ENCODE measurements around the gene HSPB8.

HSPB8 gene

DNA sequence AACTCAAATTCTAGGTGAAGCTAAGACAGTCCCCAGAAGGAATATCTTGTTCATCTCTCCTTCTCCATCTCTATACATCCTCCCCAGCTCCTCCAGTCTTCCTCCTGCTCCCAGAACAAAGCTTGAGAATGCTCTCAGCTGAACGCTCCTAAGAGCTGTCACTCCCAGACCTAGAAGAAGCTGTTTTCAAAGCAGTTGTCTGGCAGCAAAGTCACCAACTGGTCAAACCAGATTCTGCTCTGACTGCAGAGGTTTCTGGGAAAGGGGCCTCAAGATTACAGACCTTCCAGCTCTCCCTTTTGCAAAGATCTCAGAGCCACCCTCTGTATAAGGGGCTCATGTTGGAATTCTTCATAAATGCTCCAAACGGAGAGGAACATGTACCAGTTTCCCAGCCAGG lies 9.6 kb upstream of the HSPB8 start:
- no peak overlapping the region for H3K4me3 ChIP-seq (ENCODE audit: low read depth, low read length)
- TF ChIP-seq, protein P1, sequence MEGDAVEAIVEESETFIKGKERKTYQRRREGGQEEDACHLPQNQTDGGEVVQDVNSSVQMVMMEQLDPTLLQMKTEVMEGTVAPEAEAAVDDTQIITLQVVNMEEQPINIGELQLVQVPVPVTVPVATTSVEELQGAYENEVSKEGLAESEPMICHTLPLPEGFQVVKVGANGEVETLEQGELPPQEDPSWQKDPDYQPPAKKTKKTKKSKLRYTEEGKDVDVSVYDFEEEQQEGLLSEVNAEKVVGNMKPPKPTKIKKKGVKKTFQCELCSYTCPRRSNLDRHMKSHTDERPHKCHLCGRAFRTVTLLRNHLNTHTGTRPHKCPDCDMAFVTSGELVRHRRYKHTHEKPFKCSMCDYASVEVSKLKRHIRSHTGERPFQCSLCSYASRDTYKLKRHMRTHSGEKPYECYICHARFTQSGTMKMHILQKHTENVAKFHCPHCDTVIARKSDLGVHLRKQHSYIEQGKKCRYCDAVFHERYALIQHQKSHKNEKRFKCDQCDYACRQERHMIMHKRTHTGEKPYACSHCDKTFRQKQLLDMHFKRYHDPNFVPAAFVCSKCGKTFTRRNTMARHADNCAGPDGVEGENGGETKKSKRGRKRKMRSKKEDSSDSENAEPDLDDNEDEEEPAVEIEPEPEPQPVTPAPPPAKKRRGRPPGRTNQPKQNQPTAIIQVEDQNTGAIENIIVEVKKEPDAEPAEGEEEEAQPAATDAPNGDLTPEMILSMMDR (IDR thresholded peaks at IDR 0.05; ENCODE audit: low read depth, low read length) = no peak

DNA sequence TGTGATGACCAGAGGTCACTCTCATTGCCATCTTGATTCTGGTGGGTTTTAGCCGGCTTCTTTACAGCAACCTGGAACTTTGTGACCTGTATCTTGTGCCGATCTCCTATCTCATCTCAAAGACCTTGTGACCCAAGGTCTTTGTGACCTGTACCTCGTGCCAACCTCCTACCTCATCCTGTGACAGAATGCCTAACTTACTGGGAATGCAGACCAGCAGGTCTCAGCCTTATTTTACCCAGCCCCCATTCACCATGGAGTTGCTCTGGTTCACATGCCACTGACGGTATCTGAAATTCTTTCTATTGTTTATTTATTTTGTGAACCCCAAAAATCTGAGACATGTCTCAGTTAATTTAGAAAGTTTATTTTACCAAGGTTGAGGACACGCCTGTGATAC lies 7.4 kb upstream of the HSPB8 start:
- TF ChIP-seq, protein P1 (IDR thresholded peaks at IDR 0.05; ENCODE audit: low read depth, low read length) = no peak
- no peak overlapping the region for H3K4me3 ChIP-seq (ENCODE audit: low read depth, low read length)

DNA sequence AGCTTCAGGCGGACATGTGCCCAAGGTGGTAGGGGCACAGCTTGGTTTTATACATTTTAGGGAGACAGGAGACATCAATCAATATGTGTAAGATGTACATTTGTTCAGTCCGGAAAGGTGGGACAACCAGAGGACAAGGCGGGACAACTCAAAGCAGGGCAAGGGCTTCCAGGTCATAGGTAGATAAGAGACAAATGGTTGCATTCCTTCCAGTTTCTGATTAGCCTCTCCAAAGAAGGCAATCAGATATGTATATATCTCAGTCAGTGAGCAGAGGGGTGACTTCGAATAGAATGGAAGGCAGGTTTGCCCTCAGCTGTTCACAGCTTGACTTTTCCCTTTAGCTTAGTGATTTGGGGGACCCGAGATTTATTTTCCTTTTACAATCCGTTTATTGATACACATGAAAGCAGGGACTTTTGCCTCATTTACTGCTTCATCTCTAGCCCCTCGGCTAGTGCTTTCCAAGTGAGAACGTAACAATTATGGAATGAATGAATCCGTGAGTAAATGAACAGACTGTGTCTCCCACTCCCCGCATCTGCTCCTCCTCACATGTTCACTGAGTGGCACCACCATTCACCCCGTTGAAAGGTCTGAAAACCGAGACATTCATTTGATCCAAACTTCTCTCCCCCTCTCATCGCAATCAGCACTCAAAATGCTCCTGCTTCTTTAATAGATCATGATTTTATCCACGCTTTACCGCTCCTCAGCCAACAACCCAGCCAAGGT lies 6.9 kb upstream of the HSPB8 start:
- H3K4me3 ChIP-seq (ENCODE audit: low read depth, low read length) = no peak overlapping the region
- TF ChIP-seq, protein P1 (IDR thresholded peaks at IDR 0.05; ENCODE audit: low read depth, low read length) = no peak

DNA sequence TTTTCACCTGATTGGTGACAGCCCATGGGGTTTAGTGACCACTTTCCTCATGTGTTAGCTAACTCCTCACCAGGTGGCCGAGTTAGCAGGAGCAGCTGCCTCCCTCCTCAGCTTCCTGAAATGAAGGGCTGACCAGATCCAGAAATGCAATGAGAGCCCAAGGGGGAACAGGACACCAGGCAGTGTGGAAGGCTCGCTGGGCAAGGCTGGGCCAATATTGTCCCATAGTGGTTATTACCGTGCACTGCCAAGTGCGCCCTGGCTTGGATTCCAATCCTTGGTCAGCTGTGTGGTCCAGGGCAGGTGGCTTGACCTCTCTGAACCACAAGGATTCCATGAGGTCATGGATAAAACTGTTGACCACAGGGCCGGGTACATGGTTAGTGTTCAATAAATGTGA lies 3.6 kb upstream of the HSPB8 start:
- no peak overlapping the region for H3K4me3 ChIP-seq (ENCODE audit: low read depth, low read length)
- TF ChIP-seq, protein P1 (IDR thresholded peaks at IDR 0.05; ENCODE audit: low read depth, low read length) = no peak

DNA sequence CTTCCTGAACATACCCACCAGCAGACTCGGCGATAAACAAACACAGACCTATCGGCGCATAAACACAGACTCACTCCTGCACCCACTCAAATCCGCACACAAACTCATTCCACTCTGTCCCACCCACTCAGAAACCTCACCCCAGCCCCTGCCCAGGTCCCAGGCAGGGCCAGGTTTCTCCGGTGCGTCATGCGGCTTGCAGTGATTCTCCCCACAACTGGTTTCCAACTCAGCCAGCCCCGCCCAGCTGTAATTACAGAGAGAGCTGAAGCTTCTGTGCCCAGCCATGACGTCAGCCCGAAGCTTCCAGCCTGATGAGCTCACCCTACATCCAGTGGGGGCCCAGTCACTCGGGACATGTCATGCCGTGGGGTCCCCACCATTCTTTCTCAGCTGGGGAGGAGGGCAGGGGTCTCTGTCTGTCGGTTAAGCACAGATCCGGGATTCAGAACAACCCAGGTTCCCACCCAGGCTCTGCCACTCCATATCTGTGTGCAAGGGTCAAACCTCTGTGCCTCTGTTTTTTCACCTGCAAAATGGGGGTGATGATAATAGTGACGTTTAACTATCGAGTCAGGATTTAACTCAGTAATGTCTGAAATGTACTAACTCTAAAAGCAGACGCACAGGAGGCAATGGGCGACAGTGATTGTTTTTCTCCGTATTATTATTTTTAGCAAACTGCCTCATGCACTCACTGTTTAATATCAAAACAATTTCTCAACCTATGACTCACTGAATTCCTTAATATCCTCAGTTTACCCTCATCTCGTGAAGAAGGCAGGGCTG lies 2.3 kb upstream of the HSPB8 start:
- H3K4me3 ChIP-seq (ENCODE audit: low read depth, low read length) = peak overlapping the region; percentile 51
- TF ChIP-seq, protein P1 (IDR thresholded peaks at IDR 0.05; ENCODE audit: low read depth, low read length) = no peak

DNA sequence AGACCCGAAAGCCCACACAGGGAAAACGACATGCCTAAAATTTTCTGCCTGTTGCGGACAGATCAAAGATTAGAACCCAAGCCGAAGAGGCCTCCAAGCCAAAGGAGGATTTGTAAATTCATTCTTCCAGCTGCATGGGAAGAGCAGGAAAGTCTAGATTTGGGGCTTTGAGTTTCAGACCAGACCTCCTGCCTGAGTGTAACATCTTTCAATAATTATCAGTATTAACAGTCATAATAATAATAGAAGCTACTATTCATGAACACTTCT lies 1.7 kb upstream of the HSPB8 start:
- no peak overlapping the region for H3K4me3 ChIP-seq (ENCODE audit: low read depth, low read length)
- TF ChIP-seq, protein P1 (IDR thresholded peaks at IDR 0.05; ENCODE audit: low read depth, low read length) = no peak

DNA sequence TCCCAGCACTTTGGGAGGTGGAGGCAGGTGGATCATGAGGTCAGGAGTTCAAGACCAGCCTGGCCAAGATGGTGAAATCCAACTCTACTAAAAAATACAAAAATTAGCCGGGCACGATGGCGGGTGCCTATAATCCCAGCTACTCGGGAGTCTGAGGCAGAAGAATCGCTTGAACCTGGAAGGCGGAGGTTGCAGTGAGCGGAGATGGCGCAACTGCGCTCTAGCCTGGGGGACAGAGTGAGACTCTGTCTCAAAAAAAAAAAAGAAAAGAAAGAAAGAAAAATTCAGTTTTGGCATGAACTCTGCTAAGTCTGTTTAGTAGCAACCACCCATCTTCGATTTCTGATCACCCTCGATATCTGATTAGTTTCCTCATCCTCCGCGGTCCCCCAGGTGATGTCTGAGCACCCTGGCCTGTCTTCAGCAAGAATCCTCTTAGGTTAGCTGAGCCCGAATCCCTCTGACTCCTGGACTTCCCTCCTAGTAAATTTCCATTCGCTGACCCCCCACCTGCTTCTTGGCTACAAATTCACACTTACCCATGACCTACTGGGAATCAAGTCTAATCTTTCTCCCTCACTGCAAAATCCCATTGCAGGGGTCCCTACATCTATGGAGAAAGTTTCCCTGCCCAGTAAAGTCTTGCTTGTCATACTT lies 879 bp upstream of the HSPB8 start:
- TF ChIP-seq, protein P1 (IDR thresholded peaks at IDR 0.05; ENCODE audit: low read depth, low read length) = no peak
- H3K4me3 ChIP-seq (ENCODE audit: low read depth, low read length) = no peak overlapping the region
